HG02678 (cell line): ENCODE results near the gene EPHB1.

Source experiments
- ATAC-seq: cut with Tn5 transposase; IDR thresholded peaks from one replicate; pipeline ENCODE4 v1.9.1; 2021; ENCODE audit warnings: mild to moderate bottlenecking, moderate library complexity; ENCODE audit not compliant: unreplicated experiment

Gene EPHB1

GRCh38 chr3:135181408-135181807 is 386.3 kb downstream of the EPHB1 start:
- ATAC-seq, result no peak

DNA sequence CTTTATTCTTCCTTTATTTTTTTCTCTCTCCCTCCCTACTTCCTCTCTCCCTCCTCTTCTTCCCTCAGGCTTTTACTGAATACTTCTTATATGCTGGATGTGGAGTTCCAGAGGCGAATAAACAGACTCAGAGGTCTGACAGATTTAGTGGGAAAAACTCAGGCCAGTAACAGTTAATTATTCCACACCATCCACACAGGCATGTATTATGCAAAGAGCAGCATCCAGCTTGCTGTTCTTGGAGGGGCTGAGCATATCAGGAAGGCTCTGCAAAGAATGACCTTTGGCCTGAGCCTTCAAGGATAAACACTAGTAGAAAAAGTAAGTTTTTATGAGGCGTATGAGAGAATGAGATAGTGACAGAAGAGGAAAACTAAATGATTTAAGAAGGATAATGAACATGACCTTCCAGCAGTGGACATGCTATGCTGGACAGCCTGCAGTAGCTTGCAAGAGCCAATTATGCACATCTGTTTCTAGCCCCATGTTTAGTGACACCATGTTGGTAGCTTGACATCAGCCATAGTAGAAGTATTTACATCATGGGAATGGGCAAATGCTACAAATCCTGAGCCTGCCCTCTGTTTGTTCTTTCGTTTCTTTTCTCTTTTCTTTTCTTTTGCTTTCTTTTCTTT is 387.4 kb downstream of the EPHB1 start:
- no peak for ATAC-seq

GRCh38 chr3:135190658-135191057 is 395.6 kb downstream of the EPHB1 start:
- ATAC-seq, result no peak

- ATAC-seq, result no peak
These were observed 396.6 kb downstream of the EPHB1 start for GRCh38 chr3:135191708-135192107.

DNA sequence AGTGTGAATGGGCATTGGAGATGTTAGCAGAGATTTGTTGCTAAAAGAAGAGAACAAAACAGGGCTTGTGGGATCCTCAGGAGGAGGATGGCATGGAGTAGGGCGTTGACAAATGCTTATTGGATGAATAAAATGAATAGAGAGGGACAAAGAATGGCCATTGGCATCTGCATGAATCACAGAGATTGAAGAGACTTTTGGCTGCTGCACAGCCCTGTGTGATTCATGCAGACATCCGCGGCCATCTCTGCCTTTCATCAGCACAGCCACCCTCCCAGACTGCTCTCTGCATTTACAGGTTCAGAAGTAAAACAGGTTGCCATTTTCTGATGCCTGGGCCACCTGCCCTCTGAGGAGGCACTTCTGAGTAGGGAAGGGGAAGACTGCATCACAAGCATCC is 397.9 kb downstream of the EPHB1 start:
- ATAC-seq, result no peak

DNA sequence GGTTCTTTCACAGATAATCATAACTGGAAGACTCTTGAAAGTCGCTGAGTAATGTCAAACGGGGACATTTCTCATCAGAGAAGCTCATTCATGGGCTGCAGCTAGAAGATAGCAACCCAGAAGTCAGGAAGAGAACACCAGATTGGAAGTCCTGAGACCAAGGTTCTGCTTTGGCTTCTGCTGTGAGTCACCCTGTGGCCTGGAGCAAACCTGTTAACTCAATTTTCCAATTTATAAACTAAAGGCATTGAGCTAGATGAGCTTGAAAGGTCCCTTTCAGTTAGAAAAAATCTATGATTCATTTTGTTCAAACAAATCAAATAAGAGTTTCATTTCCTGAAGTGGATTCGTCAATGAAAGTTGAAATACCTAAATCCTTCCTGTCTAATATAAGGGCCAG is 402.2 kb downstream of the EPHB1 start:
- peak; percentile 57 for ATAC-seq

DNA sequence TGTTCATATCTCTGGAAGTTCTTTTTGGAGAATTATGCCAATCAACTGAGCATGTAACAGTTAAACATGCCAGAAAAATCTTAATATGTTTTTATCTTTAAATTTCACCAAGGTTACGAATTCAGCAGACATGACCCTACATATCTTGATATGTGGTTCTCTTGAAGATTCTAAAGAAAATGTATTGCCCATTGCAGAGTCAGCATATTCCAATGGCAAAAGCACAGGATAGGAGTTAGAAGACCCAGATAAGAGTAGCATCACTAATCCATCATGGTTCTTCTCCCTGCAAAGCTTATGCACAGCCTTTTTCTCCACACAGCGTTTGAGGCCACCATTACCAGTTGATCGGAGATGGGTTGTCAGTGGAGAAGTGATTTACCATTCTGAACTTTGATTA is 402.8 kb downstream of the EPHB1 start:
- no peak for ATAC-seq

GRCh38 chr3:135199137-135199536 is 404.1 kb downstream of the EPHB1 start:
- ATAC-seq, result peak; percentile 50

- no peak for ATAC-seq
These were observed 408.0 kb downstream of the EPHB1 start for GRCh38 chr3:135203026-135203425.

DNA sequence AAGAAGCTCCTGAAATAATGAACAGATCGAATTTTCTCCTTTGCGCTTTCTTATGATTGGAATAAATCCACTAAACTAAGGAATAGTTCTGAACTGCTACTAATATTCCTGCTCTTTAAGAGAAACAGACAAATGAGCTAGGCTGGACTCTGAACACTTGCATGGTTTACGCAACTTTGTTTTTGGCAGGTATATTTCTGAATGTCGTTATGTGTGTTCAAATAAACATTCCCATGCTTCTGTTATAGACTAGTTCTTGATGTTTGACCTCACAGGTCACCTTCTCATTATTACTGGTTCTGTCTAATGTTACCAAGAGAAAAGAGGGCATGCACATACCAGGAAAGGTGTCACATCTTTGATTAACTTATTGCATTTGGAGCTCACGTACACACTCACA is 418.2 kb downstream of the EPHB1 start:
- no peak for ATAC-seq

- no peak for ATAC-seq
These were observed 418.8 kb downstream of the EPHB1 start for GRCh38 chr3:135213822-135214221.

GRCh38 chr3:135214400-135214799 is 419.3 kb downstream of the EPHB1 start:
- ATAC-seq, result no peak

- no peak for ATAC-seq
These were observed 420.5 kb downstream of the EPHB1 start for GRCh38 chr3:135215516-135215915.

DNA sequence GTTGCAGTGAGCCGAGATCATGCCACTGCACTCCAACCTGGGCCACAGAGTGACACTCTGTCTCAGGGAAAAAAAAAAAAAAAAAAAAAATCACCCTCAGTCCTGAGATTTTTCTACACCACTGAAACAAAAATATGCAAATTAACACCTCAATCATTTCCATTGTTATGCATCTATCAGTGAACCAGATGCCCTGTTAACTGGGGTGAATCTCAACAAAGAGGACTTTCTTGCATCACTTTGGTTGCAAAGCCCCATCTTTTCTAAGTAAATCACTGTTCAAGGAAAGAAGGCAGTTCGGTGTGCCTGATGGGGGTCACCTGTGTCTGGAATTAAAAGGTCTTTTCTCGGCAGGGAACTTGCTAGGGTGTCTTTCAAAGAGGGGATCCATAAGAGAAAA is 421.6 kb downstream of the EPHB1 start:
- ATAC-seq, result no peak

GRCh38 chr3:135217730-135218129 is 422.7 kb downstream of the EPHB1 start:
- ATAC-seq, result no peak

- no peak for ATAC-seq
These were observed 423.2 kb downstream of the EPHB1 start for GRCh38 chr3:135218304-135218703.

DNA sequence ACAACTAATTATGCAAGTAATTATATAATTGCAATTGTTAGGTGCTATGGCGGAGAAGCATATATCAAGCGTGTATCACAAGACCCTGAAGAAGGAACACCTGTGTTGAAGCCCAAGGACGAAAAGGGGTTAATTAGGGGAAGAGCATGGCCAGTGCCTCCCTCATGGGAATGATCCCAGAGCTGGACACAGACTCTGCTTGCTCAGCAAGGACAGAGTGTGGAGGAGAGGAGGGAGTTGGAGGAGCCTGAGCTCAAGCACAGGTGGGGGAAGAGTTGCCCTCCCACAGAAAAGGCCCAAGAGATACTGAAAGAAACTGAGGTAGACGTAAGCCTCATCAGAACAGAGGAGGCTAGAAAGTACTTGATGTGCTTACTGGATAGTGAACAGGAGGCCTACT is 423.7 kb downstream of the EPHB1 start:
- no peak for ATAC-seq

DNA sequence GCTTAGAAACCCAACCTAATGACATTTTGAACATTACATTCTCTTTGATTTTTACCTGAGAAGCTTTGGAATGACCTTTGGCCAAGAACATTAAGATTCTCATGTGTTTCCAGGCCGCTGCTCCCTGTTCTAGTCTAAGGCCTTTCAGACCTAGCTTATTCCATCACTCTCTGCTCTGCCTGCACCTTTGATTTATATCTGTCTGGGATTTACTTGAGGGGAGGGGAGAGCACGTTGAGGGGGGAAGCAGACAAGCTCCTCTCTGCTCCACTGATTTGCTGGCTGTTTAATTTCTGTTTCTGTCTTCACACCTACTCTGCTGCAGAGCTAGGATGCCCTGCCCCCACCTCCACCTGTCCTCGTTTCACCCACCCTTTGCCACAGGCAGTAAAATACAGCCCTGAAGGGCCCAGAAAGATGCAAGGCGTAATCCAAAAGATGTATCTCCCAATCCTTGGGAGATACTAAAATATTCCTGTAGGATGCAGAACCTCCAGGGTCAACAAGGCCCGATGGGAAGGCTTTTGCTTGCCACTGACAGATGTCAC is 429.8 kb downstream of the EPHB1 start:
- no peak for ATAC-seq

GRCh38 chr3:135226057-135226456 is 431.0 kb downstream of the EPHB1 start:
- peak; percentile 89 for ATAC-seq

GRCh38 chr3:135228201-135228600 is 433.1 kb downstream of the EPHB1 start:
- no peak for ATAC-seq

GRCh38 chr3:135229018-135229495 is 434.0 kb downstream of the EPHB1 start:
- no peak for ATAC-seq

DNA sequence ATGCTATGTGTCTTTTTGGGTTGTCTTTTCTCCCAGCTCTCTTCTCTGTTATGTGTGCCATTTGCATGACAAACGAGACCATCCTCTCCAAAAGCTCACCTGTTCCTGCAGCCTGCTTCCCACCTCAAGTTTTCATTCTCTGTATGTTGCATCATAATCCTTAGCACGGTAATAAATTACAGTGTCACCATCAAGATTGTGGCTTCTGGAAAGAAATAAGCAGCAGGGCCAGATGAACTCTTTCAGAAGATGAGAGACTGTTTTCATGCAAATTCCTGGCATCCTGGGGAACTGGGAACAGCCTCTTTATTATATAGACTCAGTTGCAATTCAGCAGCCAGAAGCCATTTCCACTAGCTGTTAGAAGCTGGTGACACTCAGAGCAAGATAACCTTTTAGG is 436.7 kb downstream of the EPHB1 start:
- ATAC-seq, result no peak

DNA sequence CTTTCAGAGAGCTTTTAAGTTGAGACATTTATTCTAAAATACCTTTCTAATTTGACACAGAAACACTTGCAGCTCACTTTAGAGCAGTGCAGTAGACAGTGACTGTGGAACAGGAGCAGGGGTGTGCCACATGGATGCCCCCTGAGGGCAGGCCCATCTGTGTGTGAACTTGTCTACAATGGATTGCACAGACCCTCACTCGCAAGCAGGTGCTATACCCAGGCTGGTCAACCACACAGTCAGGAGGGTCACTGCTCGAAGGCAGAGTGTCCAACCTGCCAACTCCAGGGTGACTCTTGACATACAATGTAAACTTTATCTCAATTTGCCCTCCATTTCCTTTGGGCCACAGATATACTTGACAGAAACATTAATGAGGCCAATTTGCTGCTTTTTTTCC is 437.2 kb downstream of the EPHB1 start:
- ATAC-seq, result no peak
